ENCODE data around the gene BORCS5.

BORCS5 gene

GRCh38 chr12:12445882-12446181 is 89.0 kb downstream of the BORCS5 start:
- no peaks in the 10 kb centered on the region for H3K79me2 ChIP-seq (ENCODE audit: control insufficient read depth, insufficient read depth, low read length, poor library complexity)
- no peak overlapping the region for H4K8ac ChIP-seq (ENCODE audit: low read depth, low read length)
- no peak overlapping the region for H3K18ac ChIP-seq (ENCODE audit: low read length)
- no peaks in the 10 kb centered on the region for H3K4me1 ChIP-seq (ENCODE audit: control insufficient read depth in 1 of 2, insufficient read depth in 2 of 2, low read length in 2 of 2)
- H3K27me3 ChIP-seq (ENCODE audit: insufficient read depth, low read length), result no peaks in the 10 kb centered on the region
- H3K79me1 ChIP-seq (ENCODE audit: low read length), result no peaks in the 10 kb centered on the region
- no CpG with 5 or more reads among the region's 2 CpGs for WGBS (ENCODE audit: extremely low coverage, insufficient coverage, insufficient read length)
- no peak overlapping the region for H3K4ac ChIP-seq (ENCODE audit: low read depth, low read length)
- DNase-seq, result peak; percentile 56 to 77
- no peak overlapping the region for H3K27ac ChIP-seq (ENCODE audit: low read depth, low read length)
- no peak overlapping the region for H2BK5ac ChIP-seq (ENCODE audit: low read depth, low read length, poor library complexity)
- no peak overlapping the region for H2BK12ac ChIP-seq (ENCODE audit: low read length)
- no peak overlapping the region for H3K14ac ChIP-seq (ENCODE audit: low read length)
- H4K91ac ChIP-seq (ENCODE audit: low read depth, low read length), result no peak overlapping the region
- H3K9me3 ChIP-seq (ENCODE audit: insufficient read depth, low read depth, low read length), result no peaks in the 10 kb centered on the region
- H2BK120ac ChIP-seq (ENCODE audit: insufficient read depth, low read length, poor library complexity), result no peak overlapping the region
- H3K9ac ChIP-seq (ENCODE audit: low read length), result no peak overlapping the region
- no peak overlapping the region for H4K12ac ChIP-seq (ENCODE audit: low read depth, low read length)
- H3K4me3 ChIP-seq (ENCODE audit: low read depth, low read length), result no peak overlapping the region
- no peak overlapping the region for H3K4me2 ChIP-seq (ENCODE audit: low read length)
- no peak overlapping the region for H2AFZ ChIP-seq (ENCODE audit: insufficient read depth, low read length, poor library complexity)
- H2AK5ac ChIP-seq (ENCODE audit: low read length), result no peak overlapping the region
- H3K36me3 ChIP-seq (ENCODE audit: control insufficient read depth in 1 of 2, insufficient read depth in 2 of 2, low read length in 2 of 2), result no peaks in the 10 kb centered on the region
- H3K23ac ChIP-seq (ENCODE audit: low read length), result no peak overlapping the region

GRCh38 chr12:12446786-12447185 is 89.9 kb downstream of the BORCS5 start:
- H3K4ac ChIP-seq (ENCODE audit: low read depth, low read length), result no peak overlapping the region
- H3K4me1 ChIP-seq (ENCODE audit: control insufficient read depth in 1 of 2, insufficient read depth in 2 of 2, low read length in 2 of 2), result no peaks in the 10 kb centered on the region
- H4K91ac ChIP-seq (ENCODE audit: low read depth, low read length), result no peak overlapping the region
- no peak overlapping the region for H4K8ac ChIP-seq (ENCODE audit: low read depth, low read length)
- H3K14ac ChIP-seq (ENCODE audit: low read length), result no peak overlapping the region
- no peaks in the 10 kb centered on the region for H3K79me1 ChIP-seq (ENCODE audit: low read length)
- H3K9me3 ChIP-seq (ENCODE audit: insufficient read depth, low read depth, low read length), result no peaks in the 10 kb centered on the region
- no peak overlapping the region for H2BK12ac ChIP-seq (ENCODE audit: low read length)
- H3K27me3 ChIP-seq (ENCODE audit: insufficient read depth, low read length), result no peaks in the 10 kb centered on the region
- no peak overlapping the region for H3K4me3 ChIP-seq (ENCODE audit: low read depth, low read length)
- DNase-seq, result no peak
- no peak overlapping the region for H2BK120ac ChIP-seq (ENCODE audit: insufficient read depth, low read length, poor library complexity)
- H3K9ac ChIP-seq (ENCODE audit: low read length), result no peak overlapping the region
- no peaks in the 10 kb centered on the region for H3K36me3 ChIP-seq (ENCODE audit: control insufficient read depth in 1 of 2, insufficient read depth in 2 of 2, low read length in 2 of 2)
- H3K4me2 ChIP-seq (ENCODE audit: low read length), result no peak overlapping the region
- no CpG with 5 or more reads among the region's 3 CpGs for WGBS (ENCODE audit: extremely low coverage, insufficient coverage, insufficient read length)
- H3K18ac ChIP-seq (ENCODE audit: low read length), result no peak overlapping the region
- no peak overlapping the region for H4K12ac ChIP-seq (ENCODE audit: low read depth, low read length)
- H3K79me2 ChIP-seq (ENCODE audit: control insufficient read depth, insufficient read depth, low read length, poor library complexity), result no peaks in the 10 kb centered on the region
- no peak overlapping the region for H2AFZ ChIP-seq (ENCODE audit: insufficient read depth, low read length, poor library complexity)
- H3K23ac ChIP-seq (ENCODE audit: low read length), result no peak overlapping the region
- no peak overlapping the region for H2AK5ac ChIP-seq (ENCODE audit: low read length)
- no peak overlapping the region for H3K27ac ChIP-seq (ENCODE audit: low read depth, low read length)
- H2BK5ac ChIP-seq (ENCODE audit: low read depth, low read length, poor library complexity), result no peak overlapping the region

DNA sequence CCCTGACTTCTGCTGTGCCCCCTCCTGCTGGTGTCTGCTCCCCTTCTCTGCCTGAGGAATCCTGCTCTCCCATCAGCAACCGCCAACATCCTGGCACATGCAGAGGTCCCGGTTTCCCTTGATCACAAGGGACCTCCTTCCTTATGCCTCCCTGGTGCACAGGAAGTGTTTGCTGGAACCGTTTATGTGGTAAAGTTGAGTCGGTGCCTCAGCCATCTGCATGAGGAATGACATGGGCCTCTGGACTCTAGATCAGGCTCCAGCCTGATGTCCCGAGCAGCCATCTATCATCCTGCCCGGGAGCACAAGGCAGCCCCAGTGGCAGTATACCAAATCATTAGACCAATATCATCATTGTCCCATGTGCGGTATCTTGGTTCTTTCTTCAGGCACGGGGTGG is 90.4 kb downstream of the BORCS5 start:
- WGBS (ENCODE audit: extremely low coverage, insufficient coverage, insufficient read length), result no CpG with 5 or more reads among the region's 8 CpGs
- Histone ChIP-seq H3K23ac (ENCODE audit: low read length) (no peak overlapping the region), H3K9me3 (ENCODE audit: insufficient read depth, low read depth, low read length) (no peaks in the 10 kb centered on the region), H3K4me2 (ENCODE audit: low read length) (no peak overlapping the region), H4K91ac (ENCODE audit: low read depth, low read length) (no peak overlapping the region), H2BK120ac (ENCODE audit: insufficient read depth, low read length, poor library complexity) (no peak overlapping the region), H3K9ac (ENCODE audit: low read length) (no peak overlapping the region), H3K4me1 (ENCODE audit: control insufficient read depth in 1 of 2, insufficient read depth in 2 of 2, low read length in 2 of 2) (no peaks in the 10 kb centered on the region), H3K36me3 (ENCODE audit: control insufficient read depth in 1 of 2, insufficient read depth in 2 of 2, low read length in 2 of 2) (no peaks in the 10 kb centered on the region), H3K18ac (ENCODE audit: low read length) (no peak overlapping the region), H3K79me1 (ENCODE audit: low read length) (no peaks in the 10 kb centered on the region), H3K14ac (ENCODE audit: low read length) (no peak overlapping the region), H3K79me2 (ENCODE audit: control insufficient read depth, insufficient read depth, low read length, poor library complexity) (no peaks in the 10 kb centered on the region), H2AK5ac (ENCODE audit: low read length) (no peak overlapping the region), H3K4ac (ENCODE audit: low read depth, low read length) (no peak overlapping the region), H2AFZ (ENCODE audit: insufficient read depth, low read length, poor library complexity) (no peak overlapping the region), H3K27me3 (ENCODE audit: insufficient read depth, low read length) (no peaks in the 10 kb centered on the region), H4K12ac (ENCODE audit: low read depth, low read length) (no peak overlapping the region), H3K27ac (ENCODE audit: low read depth, low read length) (no peak overlapping the region), H2BK12ac (ENCODE audit: low read length) (no peak overlapping the region), H2BK5ac (ENCODE audit: low read depth, low read length, poor library complexity) (no peak overlapping the region), H3K4me3 (ENCODE audit: low read depth, low read length) (no peak overlapping the region), H4K8ac (ENCODE audit: low read depth, low read length) (no peak overlapping the region)
- no peak for DNase-seq

DNA sequence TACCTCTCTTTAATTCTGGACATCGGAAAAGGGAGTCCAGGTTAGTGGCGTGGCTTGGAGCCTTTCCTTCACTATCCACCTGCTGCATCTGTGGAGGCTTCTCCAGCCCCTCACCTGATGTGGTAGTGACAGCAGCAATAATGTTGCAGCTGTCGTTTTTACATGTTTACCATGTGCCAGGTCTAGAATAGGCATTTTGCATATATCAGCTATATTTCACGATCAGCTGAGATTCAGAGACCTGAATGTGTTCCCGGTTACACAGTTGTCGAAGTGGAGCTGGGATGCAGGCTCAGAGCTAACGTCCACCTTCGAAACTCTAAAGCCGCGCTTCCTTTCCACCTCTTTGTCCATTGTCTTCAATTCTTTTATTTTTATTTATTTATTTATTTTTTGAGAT is 91.0 kb downstream of the BORCS5 start:
- Histone ChIP-seq H3K4me1 (ENCODE audit: control insufficient read depth in 1 of 2, insufficient read depth in 2 of 2, low read length in 2 of 2) (no peaks in the 10 kb centered on the region), H3K18ac (ENCODE audit: low read length) (no peak overlapping the region)
- WGBS (ENCODE audit: extremely low coverage, insufficient coverage, insufficient read length), result no CpG with 5 or more reads among the region's 10 CpGs

More for the DNA sequence above, 91.0 kb downstream of the BORCS5 start:
- no peaks in the 10 kb centered on the region for H3K27me3 ChIP-seq (ENCODE audit: insufficient read depth, low read length)
- no peak overlapping the region for H3K23ac ChIP-seq (ENCODE audit: low read length)
- no peak overlapping the region for H4K91ac ChIP-seq (ENCODE audit: low read depth, low read length)
- H3K9me3 ChIP-seq (ENCODE audit: insufficient read depth, low read depth, low read length), result no peaks in the 10 kb centered on the region
- no peak overlapping the region for H3K4me3 ChIP-seq (ENCODE audit: low read depth, low read length)
- H2AFZ ChIP-seq (ENCODE audit: insufficient read depth, low read length, poor library complexity), result no peak overlapping the region
- H4K8ac ChIP-seq (ENCODE audit: low read depth, low read length), result no peak overlapping the region
- no peaks in the 10 kb centered on the region for H3K79me2 ChIP-seq (ENCODE audit: control insufficient read depth, insufficient read depth, low read length, poor library complexity)
- no peaks in the 10 kb centered on the region for H3K79me1 ChIP-seq (ENCODE audit: low read length)
- H3K4ac ChIP-seq (ENCODE audit: low read depth, low read length), result no peak overlapping the region
- H2AK5ac ChIP-seq (ENCODE audit: low read length), result no peak overlapping the region
- no peaks in the 10 kb centered on the region for H3K36me3 ChIP-seq (ENCODE audit: control insufficient read depth in 1 of 2, insufficient read depth in 2 of 2, low read length in 2 of 2)
- H4K12ac ChIP-seq (ENCODE audit: low read depth, low read length), result no peak overlapping the region
- no peak overlapping the region for H3K9ac ChIP-seq (ENCODE audit: low read length)
- H2BK5ac ChIP-seq (ENCODE audit: low read depth, low read length, poor library complexity), result no peak overlapping the region
- H3K14ac ChIP-seq (ENCODE audit: low read length), result no peak overlapping the region
- no peak overlapping the region for H3K4me2 ChIP-seq (ENCODE audit: low read length)
- H2BK12ac ChIP-seq (ENCODE audit: low read length), result no peak overlapping the region
- H2BK120ac ChIP-seq (ENCODE audit: insufficient read depth, low read length, poor library complexity), result no peak overlapping the region
- no peak for DNase-seq
- H3K27ac ChIP-seq (ENCODE audit: low read depth, low read length), result no peak overlapping the region

Measured in trophoblast cell (in vitro differentiated cells and primary cell).